CD4-positive, alpha-beta T cell treated with Interleukin-4 for 4 hours (primary cell): ENCODE results near the gene PDE10A.

Source experiments
- DNase-seq: peaks from one replicate; pipeline ENCODE4 v3.0.0-alpha.2; 2020

Gene PDE10A

DNA sequence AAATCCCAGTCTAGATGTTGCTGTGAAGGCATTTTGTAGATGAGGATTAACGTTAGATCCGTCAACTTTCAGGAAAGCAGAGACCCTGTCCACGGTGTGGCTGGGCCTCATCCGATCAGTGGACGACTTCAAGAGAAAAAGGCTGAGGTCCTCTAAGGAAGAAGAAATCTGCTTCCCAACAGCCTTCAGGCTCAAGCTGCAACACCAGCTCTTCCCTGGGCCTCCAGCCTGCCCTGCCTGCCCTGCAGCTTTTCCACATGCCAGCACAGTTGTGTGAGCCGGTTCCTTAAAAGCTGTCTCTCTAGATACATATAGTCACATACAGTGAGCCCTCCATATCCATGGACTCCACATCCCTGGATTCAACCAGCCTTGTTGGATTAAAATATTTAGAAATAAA is 14.1 kb upstream of the PDE10A start:
- no peak for DNase-seq

GRCh38 chr6:165676435-165677068 is 13.5 kb upstream of the PDE10A start:
- no peak for DNase-seq

GRCh38 chr6:165675120-165675519 is 12.1 kb upstream of the PDE10A start:
- DNase-seq: no peak

- DNase-seq: no peak
Observed at GRCh38 chr6:165674155-165675029, 11.4 kb upstream of the PDE10A start.

DNA sequence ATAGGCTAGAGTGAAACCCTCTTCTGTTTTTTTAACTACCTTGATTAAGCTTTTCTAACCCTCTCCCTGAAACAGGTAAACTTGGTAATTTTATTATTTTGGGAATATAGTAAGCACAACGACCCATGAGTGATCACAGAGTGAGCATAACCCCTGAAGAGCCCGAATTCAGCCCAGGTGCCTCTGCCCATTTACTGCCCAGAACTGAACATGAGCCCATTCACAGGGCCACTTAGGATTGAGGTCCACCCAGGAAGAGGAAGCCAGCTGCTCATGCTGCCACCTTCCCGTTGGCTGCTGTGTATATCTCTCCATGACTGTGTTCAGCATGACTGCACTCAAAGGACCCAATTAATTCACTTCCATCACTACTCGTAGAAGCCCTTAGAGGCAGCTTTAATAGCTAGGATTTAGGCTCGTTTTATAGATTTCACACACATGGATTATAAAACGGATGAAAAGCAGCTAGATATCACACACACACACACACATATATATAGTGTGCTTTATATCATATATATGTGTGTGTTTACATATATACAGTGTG is 8.3 kb upstream of the PDE10A start:
- no peak for DNase-seq

DNA sequence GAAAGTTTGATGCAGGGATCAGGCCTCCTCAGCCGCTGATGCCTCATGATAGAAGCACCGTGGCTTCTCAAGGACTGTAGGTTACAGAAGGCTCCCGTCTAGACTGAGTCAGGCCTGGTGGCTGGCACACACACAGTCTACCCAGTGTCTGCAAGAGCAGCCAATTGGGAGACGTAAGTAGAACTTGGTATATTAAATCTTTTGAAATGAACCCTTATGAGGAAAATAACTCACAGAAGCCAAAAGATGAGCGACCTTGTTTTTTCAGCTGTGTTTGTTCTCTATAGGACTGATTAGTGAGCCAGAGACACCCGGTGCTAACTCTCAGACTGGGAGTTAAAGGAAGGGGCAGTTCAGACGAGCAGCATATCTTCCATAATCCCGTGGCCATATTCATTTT is 5.9 kb upstream of the PDE10A start:
- DNase-seq: no peak

GRCh38 chr6:165665384-165665672 is 2.3 kb upstream of the PDE10A start:
- DNase-seq: no peak

DNA sequence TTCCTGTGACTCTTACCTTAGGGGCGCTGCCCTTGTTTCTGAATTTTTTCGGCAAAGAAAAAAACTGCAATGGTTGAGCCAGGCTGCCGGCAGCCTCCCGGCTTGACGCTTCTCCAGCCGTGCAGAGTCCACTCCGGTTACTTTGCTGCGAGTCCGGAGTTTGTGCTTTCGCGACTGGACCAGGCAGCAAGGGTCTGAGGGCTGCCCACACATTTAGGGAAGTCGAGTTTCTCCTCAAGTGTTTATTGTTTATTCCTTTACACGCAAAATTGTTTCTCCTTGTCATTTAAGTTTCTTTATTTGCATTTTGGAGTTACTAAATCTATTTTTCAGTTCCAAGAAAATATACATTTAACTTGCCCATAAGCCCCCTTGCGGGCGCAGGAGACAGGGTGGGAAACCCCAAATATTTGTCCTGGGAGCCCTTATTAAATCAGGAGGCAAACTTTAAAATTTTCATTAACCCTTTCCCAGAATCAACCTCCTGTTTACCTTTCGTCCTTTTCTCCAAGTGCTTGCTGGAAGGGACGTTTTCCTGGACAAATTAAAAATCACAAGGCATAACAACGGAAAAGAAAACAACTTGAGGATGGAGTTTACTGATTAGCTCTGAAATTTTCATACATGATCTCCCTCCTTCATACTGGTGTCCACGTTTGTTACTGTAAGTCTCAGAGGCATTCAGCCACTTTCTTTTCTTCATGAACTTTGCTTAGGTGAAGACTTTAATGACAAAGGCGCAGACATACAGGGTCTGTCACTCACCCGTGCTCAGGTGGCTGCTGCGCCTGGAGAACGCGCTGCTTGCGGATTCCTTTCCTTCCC is 1.7 kb upstream of the PDE10A start:
- DNase-seq: no peak

- DNase-seq: no peak
Observed at GRCh38 chr6:165663736-165664558, 906 bp upstream of the PDE10A start.

GRCh38 chr6:165663377-165663735 is 315 bp upstream of the PDE10A start:
- no peak for DNase-seq

GRCh38 chr6:165662041-165662748 is 846 bp downstream of the PDE10A start:
- no peak for DNase-seq

DNA sequence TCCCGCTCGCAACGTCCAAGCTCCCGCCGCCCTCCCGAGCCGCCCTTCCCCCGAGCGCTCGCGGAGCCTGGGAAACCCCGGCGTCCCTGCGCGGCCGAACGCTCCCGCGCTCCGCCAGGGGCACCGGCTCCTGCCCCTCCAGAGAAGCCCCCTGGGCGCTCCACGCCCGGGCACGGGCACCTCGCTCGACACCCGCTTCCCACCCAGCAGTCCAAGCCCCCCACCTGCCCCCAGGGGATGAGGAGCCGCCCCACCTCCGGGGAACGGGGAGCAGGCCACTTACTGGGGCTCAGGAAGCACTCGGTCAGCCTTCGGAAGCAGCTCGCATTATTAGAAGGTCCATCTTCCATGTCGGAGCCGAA is 1.4 kb downstream of the PDE10A start:
- DNase-seq: no peak

DNA sequence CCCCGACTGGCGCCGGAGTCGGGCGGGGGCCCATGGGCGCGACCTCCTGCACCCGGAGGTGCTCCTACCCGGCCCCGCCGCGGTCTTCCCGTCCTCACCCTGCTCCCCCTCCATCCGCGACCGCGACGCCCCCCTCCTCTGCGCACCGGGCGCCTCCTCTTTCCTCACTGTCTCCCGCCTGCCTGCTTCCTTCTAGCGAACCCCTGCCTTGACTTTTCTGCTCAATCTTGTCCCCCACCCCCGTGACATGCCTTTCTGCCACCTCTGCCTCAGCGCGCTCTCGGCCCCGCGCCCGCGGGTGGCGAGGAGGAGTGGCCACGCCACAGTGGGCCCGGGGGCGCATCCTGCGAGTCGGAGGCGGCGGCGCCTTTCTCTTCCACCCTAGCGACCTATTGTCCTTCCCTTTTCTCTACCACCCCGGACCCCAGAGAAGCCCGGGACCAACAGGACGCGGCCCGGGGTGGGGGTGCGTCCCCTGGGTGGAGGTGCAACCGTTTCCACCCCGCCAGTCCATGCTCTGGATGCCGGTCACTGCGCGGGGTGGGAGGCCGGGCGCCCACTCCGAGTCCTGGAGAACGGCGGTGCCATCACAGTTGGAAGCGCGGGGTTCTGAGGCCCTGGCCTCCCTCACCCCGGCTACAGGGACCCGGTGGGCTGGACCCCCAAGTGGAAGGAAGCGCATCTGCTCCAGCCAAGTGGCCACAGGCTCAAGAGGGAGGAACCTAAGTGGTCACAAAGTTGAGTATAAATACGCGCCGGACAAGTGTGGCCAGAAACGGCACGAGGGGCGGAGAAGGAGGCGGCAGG is 2.0 kb downstream of the PDE10A start:
- no peak for DNase-seq

GRCh38 chr6:165659945-165660856 is 2.8 kb downstream of the PDE10A start:
- no peak for DNase-seq

DNA sequence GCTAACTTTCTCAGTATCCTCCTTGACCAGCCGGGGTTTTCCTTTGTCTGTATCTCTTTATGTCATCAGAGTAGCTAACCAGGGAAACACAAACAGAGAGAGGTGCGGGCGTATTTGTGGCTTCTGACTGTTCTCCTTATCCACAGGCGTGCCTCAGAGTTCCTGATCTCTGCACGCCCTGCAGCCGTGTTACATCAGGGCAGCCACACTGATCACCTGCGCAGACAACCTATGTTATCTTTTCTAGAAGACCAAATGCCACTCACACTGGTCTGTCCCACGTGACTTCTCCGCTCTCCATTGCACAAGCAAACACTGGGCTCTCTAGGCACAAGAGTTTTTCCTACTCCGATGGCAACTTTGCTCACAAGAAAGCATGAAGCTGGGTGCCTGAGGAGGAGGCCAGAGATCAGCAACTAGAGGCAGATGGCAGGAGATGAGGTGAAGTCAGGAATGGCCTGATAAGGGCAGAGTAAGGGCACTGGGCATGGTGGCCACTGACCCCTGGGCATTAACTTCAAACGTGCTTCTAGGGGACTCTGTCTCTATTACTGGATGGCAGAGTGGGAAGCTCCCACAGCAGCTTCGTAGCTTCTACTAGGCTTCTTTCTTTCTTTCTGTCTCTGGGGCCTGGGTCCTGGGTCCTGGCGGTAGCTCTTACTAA is 4.5 kb downstream of the PDE10A start:
- no peak for DNase-seq

DNA sequence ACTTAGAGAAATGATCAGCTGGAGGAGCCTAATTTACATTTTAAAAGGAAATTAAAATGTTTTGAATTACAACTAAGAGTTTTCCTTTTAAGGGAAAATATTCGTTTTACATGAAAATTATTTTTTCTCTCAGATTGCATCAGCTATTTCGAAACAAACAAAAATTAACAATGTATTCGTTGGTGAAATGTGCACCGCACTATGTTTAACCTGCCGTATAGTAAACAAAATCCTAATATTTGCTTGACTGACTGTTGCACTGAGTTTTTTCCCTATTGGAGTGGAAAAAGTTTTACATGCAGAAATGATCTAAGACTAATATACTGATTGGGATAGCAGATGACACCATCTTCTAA is 5.7 kb downstream of the PDE10A start:
- DNase-seq: no peak

GRCh38 chr6:165656581-165657324 is 6.3 kb downstream of the PDE10A start:
- no peak for DNase-seq

- no peak for DNase-seq
Observed at GRCh38 chr6:165655191-165655590, 7.8 kb downstream of the PDE10A start.

DNA sequence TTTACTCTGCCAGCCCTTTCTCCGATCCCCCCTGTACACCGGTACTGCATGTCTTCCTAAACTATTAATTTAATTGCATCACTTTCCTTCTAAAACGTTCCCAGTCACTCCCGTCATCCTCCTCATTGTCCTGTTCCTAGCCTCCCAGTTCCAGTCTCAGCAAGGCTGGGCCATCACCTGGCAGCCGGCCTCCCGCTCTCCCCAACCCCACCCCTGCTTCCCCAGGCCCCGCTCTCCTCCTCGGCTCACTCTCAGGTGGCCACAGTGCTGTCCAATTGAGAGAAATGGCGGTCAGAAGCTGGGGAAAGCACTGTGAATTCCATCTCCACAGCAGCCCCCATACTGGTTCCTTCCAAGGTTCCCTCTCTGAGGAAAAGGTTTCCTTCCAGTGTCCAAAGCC is 8.9 kb downstream of the PDE10A start:
- DNase-seq: no peak
